Activated CD4-positive, alpha-beta T cell treated with anti-CD3 and anti-CD28 coated beads, Interleukin-2, amount 10 ng/mL, durations not matched to agents 7 days and 5 days (primary cell): ENCODE data around the gene SOS1. TPM values are rescaled to one million over a fixed set of nuclear protein-coding genes. Genes with fewer than 3 reads are reported as not detected.

Source experiments
- CTCF ChIA-PET: fragments of 350-600 bp; sonication (Branson Sonifier 250); formaldehyde crosslinking; loops from one replicate; lab custom pipeline; 2021; ENCODE audit warnings: antibody characterized with exemption; lab: Charles Lee
- POLR2A ChIA-PET: fragments of 350-600 bp; sonication (Branson Sonifier 250); formaldehyde crosslinking; loops from one replicate; lab custom pipeline; 2021; ENCODE audit warnings: antibody characterized with exemption; lab: Charles Lee
- DNase-seq: peaks from one replicate; pipeline ENCODE4 v3.0.0-alpha.2; 2020
- H3K27ac Mint-ChIP-seq: one replicate; pipeline ENCODE4 v1.8.0; 2021; ENCODE audit warnings: mild to moderate bottlenecking, moderate library complexity, mixed read lengths
- H3K27me3 Mint-ChIP-seq: one replicate; pipeline ENCODE4 v1.8.0; 2021; ENCODE audit warnings: mixed read lengths
- H3K36me3 Mint-ChIP-seq: one replicate; pipeline ENCODE4 v1.8.0; 2021; ENCODE audit warnings: low read depth, mixed read lengths
- H3K4me1 Mint-ChIP-seq: one replicate; pipeline ENCODE4 v1.8.0; 2021; ENCODE audit warnings: mixed read lengths
- H3K4me3 Mint-ChIP-seq: one replicate; pipeline ENCODE4 v1.8.0; 2021; ENCODE audit warnings: mild to moderate bottlenecking, moderate library complexity, mixed read lengths
- H3K9me3 Mint-ChIP-seq: one replicate; pipeline ENCODE4 v1.8.0; 2021; ENCODE audit warnings: mixed read lengths
- total RNA-seq, 2 experiments: library from RNA; stranded (reverse); gene quantifications; one replicate each; pipeline ENCODE4 v1.2.3, GENCODE V29; 2021

Gene SOS1
- total RNA-seq, 2 experiments from 2014 or later: 204 to 209 TPM

- H3K4me1 Mint-ChIP-seq: no peaks in the 10 kb centered on the region
Measured at GRCh38 chr2:38975042-38975441, 145.8 kb downstream of the SOS1 start.

GRCh38 chr2:38973266-38973665 lies 147.6 kb downstream of the SOS1 start:
- ChIA-PET POLR2A (no interaction called here), CTCF (no interaction called here)
- peaks cover 8% of the 10 kb centered on the region for H3K36me3 Mint-ChIP-seq
- DNase-seq: no peak
- no peak overlapping the region for H3K27ac Mint-ChIP-seq
- H3K4me3 Mint-ChIP-seq: no peak overlapping the region
- H3K27me3 Mint-ChIP-seq: peaks cover 2% of the 10 kb centered on the region
- no peaks in the 10 kb centered on the region for H3K9me3 Mint-ChIP-seq
- H3K4me1 Mint-ChIP-seq: no peaks in the 10 kb centered on the region

More at GRCh38 chr2:38975042-38975441, 145.8 kb downstream of the SOS1 start:
- no peaks in the 10 kb centered on the region for H3K9me3 Mint-ChIP-seq
- no peak overlapping the region for H3K4me3 Mint-ChIP-seq
- CTCF ChIA-PET: interaction anchor here (0.6 kb wide), 1 partner anchor 68 kb away, joined by 3 read pairs; no protein-coding TSS in a partner anchor
- POLR2A ChIA-PET: no interaction called here
- H3K27ac Mint-ChIP-seq: no peak overlapping the region
- H3K27me3 Mint-ChIP-seq: peaks cover 2% of the 10 kb centered on the region
- DNase-seq: no peak
- peaks cover 14% of the 10 kb centered on the region for H3K36me3 Mint-ChIP-seq

- DNase-seq: no peak
- Mint-ChIP-seq H3K4me1 (no peaks in the 10 kb centered on the region), H3K4me3 (no peak overlapping the region), H3K9me3 (no peaks in the 10 kb centered on the region), H3K36me3 (peaks cover 5% of the 10 kb centered on the region), H3K27ac (no peak overlapping the region), H3K27me3 (peaks cover 5% of the 10 kb centered on the region)
- CTCF ChIA-PET: interaction anchor here (0.9 to 1.5 kb wide), 3 partner anchors 23 to 256 kb away, joined by 3 read pairs; no protein-coding TSS in a partner anchor
- POLR2A ChIA-PET: no interaction called here
Measured at GRCh38 chr2:38971377-38971776, 149.5 kb downstream of the SOS1 start.

- H3K36me3 Mint-ChIP-seq: no peaks in the 10 kb centered on the region
- DNase-seq: no peak
- no peaks in the 10 kb centered on the region for H3K4me1 Mint-ChIP-seq
- ChIA-PET POLR2A (no interaction called here), CTCF (interaction anchor here (0.5 kb wide), 1 partner anchor 28 kb away, joined by 3 read pairs; no protein-coding TSS in a partner anchor)
- no peak overlapping the region for H3K27ac Mint-ChIP-seq
- no peaks in the 10 kb centered on the region for H3K9me3 Mint-ChIP-seq
- H3K27me3 Mint-ChIP-seq: peaks cover 12% of the 10 kb centered on the region
- no peak overlapping the region for H3K4me3 Mint-ChIP-seq
Measured at GRCh38 chr2:38968021-38968420, 152.8 kb downstream of the SOS1 start.

- H3K36me3 Mint-ChIP-seq: no peaks in the 10 kb centered on the region
- peaks cover 22% of the 10 kb centered on the region for H3K27me3 Mint-ChIP-seq
- no peak overlapping the region for H3K27ac Mint-ChIP-seq
- ChIA-PET CTCF (no interaction called here), POLR2A (no interaction called here)
- no peaks in the 10 kb centered on the region for H3K9me3 Mint-ChIP-seq
- H3K4me1 Mint-ChIP-seq: no peaks in the 10 kb centered on the region
- no peak overlapping the region for H3K4me3 Mint-ChIP-seq
- DNase-seq: no peak
Measured at GRCh38 chr2:38966678-38967077, 154.2 kb downstream of the SOS1 start.

- ChIA-PET CTCF (no interaction called here), POLR2A (no interaction called here)
- no peaks in the 10 kb centered on the region for H3K9me3 Mint-ChIP-seq
- peaks cover 27% of the 10 kb centered on the region for H3K27me3 Mint-ChIP-seq
- DNase-seq: no peak
- no peak overlapping the region for H3K27ac Mint-ChIP-seq
- no peaks in the 10 kb centered on the region for H3K4me1 Mint-ChIP-seq
- no peak overlapping the region for H3K4me3 Mint-ChIP-seq
- H3K36me3 Mint-ChIP-seq: no peaks in the 10 kb centered on the region
Measured at GRCh38 chr2:38966006-38966405, 154.8 kb downstream of the SOS1 start.

GRCh38 chr2:38960609-38961320 lies 160.1 kb downstream of the SOS1 start:
- no peak overlapping the region for H3K27ac Mint-ChIP-seq
- H3K36me3 Mint-ChIP-seq: no peaks in the 10 kb centered on the region
- peaks cover 2% of the 10 kb centered on the region for H3K4me1 Mint-ChIP-seq
- peaks cover 35% of the 10 kb centered on the region for H3K27me3 Mint-ChIP-seq
- peaks cover 2% of the 10 kb centered on the region for H3K9me3 Mint-ChIP-seq
- ChIA-PET POLR2A (no interaction called here), CTCF (interaction anchor here (0.5 to 2.1 kb wide), 2 partner anchors 13 to 20 kb away, joined by 3 to 8 read pairs; no protein-coding TSS in a partner anchor)
- H3K4me3 Mint-ChIP-seq: peak overlapping the region; percentile 18
- DNase-seq: no peak

- Mint-ChIP-seq H3K9me3 (peaks cover 2% of the 10 kb centered on the region), H3K27me3 (peaks cover 34% of the 10 kb centered on the region), H3K4me1 (peaks cover 2% of the 10 kb centered on the region), H3K27ac (no peak overlapping the region), H3K4me3 (peak overlapping the region; percentile 38), H3K36me3 (no peaks in the 10 kb centered on the region)
- peak; percentile 74 for DNase-seq
- CTCF ChIA-PET: interaction anchor here (0.9 to 2.1 kb wide), 2 partner anchors 12 to 114 kb away, joined by 3 to 8 read pairs; no protein-coding TSS in a partner anchor
- POLR2A ChIA-PET: no interaction called here
Measured at GRCh38 chr2:38959938-38960608, 160.8 kb downstream of the SOS1 start.

- H3K4me3 Mint-ChIP-seq: peak overlapping the region; percentile 60
- POLR2A ChIA-PET: no interaction called here
- no peak for DNase-seq
Measured at GRCh38 chr2:38959466-38959865, 161.4 kb downstream of the SOS1 start.

GRCh38 chr2:38957972-38958371 lies 162.9 kb downstream of the SOS1 start:
- POLR2A ChIA-PET: no interaction called here
- Mint-ChIP-seq H3K4me3 (no peak overlapping the region), H3K36me3 (no peaks in the 10 kb centered on the region), H3K27ac (no peak overlapping the region), H3K4me1 (peaks cover 2% of the 10 kb centered on the region), H3K27me3 (peaks cover 35% of the 10 kb centered on the region), H3K9me3 (peaks cover 2% of the 10 kb centered on the region)
- CTCF ChIA-PET: interaction anchor here (1.3 kb wide), 1 partner anchor 10 kb away, joined by 3 read pairs; no protein-coding TSS in a partner anchor
- DNase-seq: no peak

More at GRCh38 chr2:38959466-38959865, 161.4 kb downstream of the SOS1 start:
- Mint-ChIP-seq H3K27me3 (peaks cover 34% of the 10 kb centered on the region), H3K9me3 (peaks cover 2% of the 10 kb centered on the region), H3K4me1 (peaks cover 2% of the 10 kb centered on the region), H3K27ac (no peak overlapping the region), H3K36me3 (no peaks in the 10 kb centered on the region)
- CTCF ChIA-PET: interaction anchor here (0.9 to 2.1 kb wide), 2 partner anchors 12 to 115 kb away, joined by 3 to 8 read pairs; no protein-coding TSS in a partner anchor

- Mint-ChIP-seq H3K4me3 (no peak overlapping the region), H3K9me3 (no peaks in the 10 kb centered on the region), H3K36me3 (no peaks in the 10 kb centered on the region), H3K27me3 (peaks cover 6% of the 10 kb centered on the region), H3K4me1 (no peaks in the 10 kb centered on the region), H3K27ac (no peak overlapping the region)
- POLR2A ChIA-PET: no interaction called here
- CTCF ChIA-PET: no interaction called here
- no peak for DNase-seq
Measured at GRCh38 chr2:38951766-38952165, 169.1 kb downstream of the SOS1 start.

- H3K36me3 Mint-ChIP-seq: no peaks in the 10 kb centered on the region
- H3K9me3 Mint-ChIP-seq: no peaks in the 10 kb centered on the region
- no peaks in the 10 kb centered on the region for H3K4me1 Mint-ChIP-seq
- no peak overlapping the region for H3K27ac Mint-ChIP-seq
- ChIA-PET CTCF (interaction anchor here (0.7 to 5.5 kb wide), 4 partner anchors 23 to 286 kb away, joined by 3 to 63 read pairs (median 4); no protein-coding TSS in a partner anchor), POLR2A (no interaction called here)
- no peak for DNase-seq
- H3K27me3 Mint-ChIP-seq: no peaks in the 10 kb centered on the region
- no peak overlapping the region for H3K4me3 Mint-ChIP-seq
Measured at GRCh38 chr2:38948995-38949394, 171.9 kb downstream of the SOS1 start.

GRCh38 chr2:38948387-38948882 lies 172.4 kb downstream of the SOS1 start:
- POLR2A ChIA-PET: no interaction called here
- CTCF ChIA-PET: interaction anchor here (1.1 to 5.5 kb wide), 14 partner anchors 10 to 296 kb away, joined by 3 to 63 read pairs (median 5); no protein-coding TSS in a partner anchor
- Mint-ChIP-seq H3K4me3 (no peak overlapping the region), H3K4me1 (no peaks in the 10 kb centered on the region), H3K36me3 (no peaks in the 10 kb centered on the region), H3K27ac (no peak overlapping the region), H3K9me3 (no peaks in the 10 kb centered on the region), H3K27me3 (no peaks in the 10 kb centered on the region)
- DNase-seq: no peak
